ENCODE measurements around the gene FGFR3.

FGFR3 gene

DNA sequence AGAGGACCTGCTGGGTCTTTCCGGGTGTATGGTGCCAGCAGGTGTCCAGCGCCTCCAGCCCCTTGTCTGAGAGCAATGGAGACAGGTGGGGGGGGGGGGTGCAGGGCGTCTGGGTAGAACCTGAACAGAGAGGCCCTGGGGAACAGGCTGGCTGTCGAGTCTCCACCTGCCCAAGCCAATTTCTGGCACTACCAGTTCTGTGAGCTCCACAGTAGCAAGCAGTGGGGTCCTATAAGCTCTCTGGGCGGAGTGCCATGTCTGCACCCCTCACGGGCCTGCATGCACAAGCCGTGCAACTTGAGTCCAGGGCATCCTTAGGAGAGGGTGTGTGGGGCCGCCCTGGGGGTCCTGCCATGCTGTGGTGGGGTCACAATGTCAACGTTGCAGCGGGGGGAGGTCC lies 10.1 kb upstream of the FGFR3 start:
- H3K4me2 ChIP-seq (ENCODE audit: low read length) = no peak overlapping the region
- H2AFZ ChIP-seq (ENCODE audit: low read depth, low read length) = no peak overlapping the region
- no peak overlapping the region for H3K4me3 ChIP-seq (ENCODE audit: low read length)
- no peaks in the 10 kb centered on the region for H3K36me3 ChIP-seq (replicated peaks; ENCODE audit: low read depth, low read length)
- TF ChIP-seq, protein P1, sequence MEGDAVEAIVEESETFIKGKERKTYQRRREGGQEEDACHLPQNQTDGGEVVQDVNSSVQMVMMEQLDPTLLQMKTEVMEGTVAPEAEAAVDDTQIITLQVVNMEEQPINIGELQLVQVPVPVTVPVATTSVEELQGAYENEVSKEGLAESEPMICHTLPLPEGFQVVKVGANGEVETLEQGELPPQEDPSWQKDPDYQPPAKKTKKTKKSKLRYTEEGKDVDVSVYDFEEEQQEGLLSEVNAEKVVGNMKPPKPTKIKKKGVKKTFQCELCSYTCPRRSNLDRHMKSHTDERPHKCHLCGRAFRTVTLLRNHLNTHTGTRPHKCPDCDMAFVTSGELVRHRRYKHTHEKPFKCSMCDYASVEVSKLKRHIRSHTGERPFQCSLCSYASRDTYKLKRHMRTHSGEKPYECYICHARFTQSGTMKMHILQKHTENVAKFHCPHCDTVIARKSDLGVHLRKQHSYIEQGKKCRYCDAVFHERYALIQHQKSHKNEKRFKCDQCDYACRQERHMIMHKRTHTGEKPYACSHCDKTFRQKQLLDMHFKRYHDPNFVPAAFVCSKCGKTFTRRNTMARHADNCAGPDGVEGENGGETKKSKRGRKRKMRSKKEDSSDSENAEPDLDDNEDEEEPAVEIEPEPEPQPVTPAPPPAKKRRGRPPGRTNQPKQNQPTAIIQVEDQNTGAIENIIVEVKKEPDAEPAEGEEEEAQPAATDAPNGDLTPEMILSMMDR (IDR thresholded peaks at IDR 0.05; ENCODE audit: low read depth, low read length) = no peak
- TF ChIP-seq EZH2phosphoT487 (IDR thresholded peaks at IDR 0.05; ENCODE audit: low read depth) = no peak
- no peak overlapping the region for H3K9ac ChIP-seq (ENCODE audit: low read length)
- H3K27ac ChIP-seq (ENCODE audit: low read length) = no peak overlapping the region
- H3K9me3 ChIP-seq (ENCODE audit: insufficient read depth, low read length) = no peaks in the 10 kb centered on the region
- H3K27me3 ChIP-seq (ENCODE audit: low read depth, low read length) = no peaks in the 10 kb centered on the region
- no peaks in the 10 kb centered on the region for H4K20me1 ChIP-seq (ENCODE audit: insufficient read depth, low read length)
- H3K4me1 ChIP-seq (ENCODE audit: low read length) = no peaks in the 10 kb centered on the region
- H3K79me2 ChIP-seq (ENCODE audit: low read length) = no peaks in the 10 kb centered on the region

DNA sequence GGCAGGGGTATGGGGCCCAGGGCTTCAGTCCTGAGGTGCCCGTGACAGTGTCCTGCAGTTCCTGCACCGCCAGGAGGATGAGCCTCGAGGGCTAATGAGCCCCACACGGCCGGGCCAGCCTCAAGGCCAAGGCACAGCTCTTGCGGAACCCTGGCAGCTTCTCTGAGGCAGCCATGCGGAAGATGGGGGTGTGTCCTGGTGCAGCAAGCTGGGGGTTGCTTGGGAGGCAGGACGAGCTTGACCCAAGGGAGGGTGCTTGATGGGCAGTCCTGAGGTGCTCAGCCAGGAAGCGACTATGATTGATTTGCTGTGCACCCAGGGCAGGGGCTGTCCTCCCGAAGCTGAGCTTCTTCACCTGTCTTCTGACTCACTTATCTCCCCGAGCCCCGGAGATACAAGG lies 9.1 kb upstream of the FGFR3 start:
- H3K79me2 ChIP-seq (ENCODE audit: low read length) = no peaks in the 10 kb centered on the region
- no peak overlapping the region for H3K9ac ChIP-seq (ENCODE audit: low read length)
- no peak overlapping the region for H3K4me3 ChIP-seq (ENCODE audit: low read length)
- no peaks in the 10 kb centered on the region for H3K36me3 ChIP-seq (replicated peaks; ENCODE audit: low read depth, low read length)
- H3K27me3 ChIP-seq (ENCODE audit: low read depth, low read length) = no peaks in the 10 kb centered on the region
- no peak overlapping the region for H3K4me2 ChIP-seq (ENCODE audit: low read length)
- no peaks in the 10 kb centered on the region for H3K4me1 ChIP-seq (ENCODE audit: low read length)
- TF ChIP-seq, protein P1 (IDR thresholded peaks at IDR 0.05; ENCODE audit: low read depth, low read length) = no peak
- no peak overlapping the region for H2AFZ ChIP-seq (ENCODE audit: low read depth, low read length)
- no peaks in the 10 kb centered on the region for H4K20me1 ChIP-seq (ENCODE audit: insufficient read depth, low read length)
- H3K9me3 ChIP-seq (ENCODE audit: insufficient read depth, low read length) = no peaks in the 10 kb centered on the region
- H3K27ac ChIP-seq (ENCODE audit: low read length) = no peak overlapping the region

DNA sequence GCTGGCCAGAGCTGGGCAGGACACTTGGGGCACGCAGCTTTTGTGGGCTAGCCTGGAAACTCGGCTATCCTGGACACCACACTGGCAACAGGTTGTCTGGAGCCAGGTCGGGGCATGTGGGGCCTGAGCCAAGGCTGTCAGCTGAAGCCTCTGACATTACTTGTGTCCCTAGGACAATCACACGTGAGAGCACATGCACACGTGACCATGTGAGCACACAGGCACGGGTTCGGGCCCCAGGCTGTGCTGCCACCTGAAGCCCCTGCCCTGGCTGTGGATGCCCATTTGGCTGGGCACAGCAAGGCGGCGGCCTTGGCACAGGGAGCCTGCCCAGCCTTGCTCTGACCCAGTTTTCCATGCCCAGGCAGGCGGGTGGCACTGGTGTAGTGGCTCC lies 8.7 kb upstream of the FGFR3 start:
- H2AFZ ChIP-seq (ENCODE audit: low read depth, low read length) = no peak overlapping the region
- no peak overlapping the region for H3K4me2 ChIP-seq (ENCODE audit: low read length)
- no peaks in the 10 kb centered on the region for H3K9me3 ChIP-seq (ENCODE audit: insufficient read depth, low read length)
- H3K27ac ChIP-seq (ENCODE audit: low read length) = no peak overlapping the region
- no peaks in the 10 kb centered on the region for H3K27me3 ChIP-seq (ENCODE audit: low read depth, low read length)
- no peak overlapping the region for H3K9ac ChIP-seq (ENCODE audit: low read length)
- no peaks in the 10 kb centered on the region for H3K36me3 ChIP-seq (replicated peaks; ENCODE audit: low read depth, low read length)
- no peak for TF ChIP-seq EZH2phosphoT487 (IDR thresholded peaks at IDR 0.05; ENCODE audit: low read depth)
- TF ChIP-seq, protein P1 (IDR thresholded peaks at IDR 0.05; ENCODE audit: low read depth, low read length) = no peak
- no peaks in the 10 kb centered on the region for H4K20me1 ChIP-seq (ENCODE audit: insufficient read depth, low read length)
- no peak overlapping the region for H3K4me3 ChIP-seq (ENCODE audit: low read length)
- no peaks in the 10 kb centered on the region for H3K4me1 ChIP-seq (ENCODE audit: low read length)
- no peaks in the 10 kb centered on the region for H3K79me2 ChIP-seq (ENCODE audit: low read length)

DNA sequence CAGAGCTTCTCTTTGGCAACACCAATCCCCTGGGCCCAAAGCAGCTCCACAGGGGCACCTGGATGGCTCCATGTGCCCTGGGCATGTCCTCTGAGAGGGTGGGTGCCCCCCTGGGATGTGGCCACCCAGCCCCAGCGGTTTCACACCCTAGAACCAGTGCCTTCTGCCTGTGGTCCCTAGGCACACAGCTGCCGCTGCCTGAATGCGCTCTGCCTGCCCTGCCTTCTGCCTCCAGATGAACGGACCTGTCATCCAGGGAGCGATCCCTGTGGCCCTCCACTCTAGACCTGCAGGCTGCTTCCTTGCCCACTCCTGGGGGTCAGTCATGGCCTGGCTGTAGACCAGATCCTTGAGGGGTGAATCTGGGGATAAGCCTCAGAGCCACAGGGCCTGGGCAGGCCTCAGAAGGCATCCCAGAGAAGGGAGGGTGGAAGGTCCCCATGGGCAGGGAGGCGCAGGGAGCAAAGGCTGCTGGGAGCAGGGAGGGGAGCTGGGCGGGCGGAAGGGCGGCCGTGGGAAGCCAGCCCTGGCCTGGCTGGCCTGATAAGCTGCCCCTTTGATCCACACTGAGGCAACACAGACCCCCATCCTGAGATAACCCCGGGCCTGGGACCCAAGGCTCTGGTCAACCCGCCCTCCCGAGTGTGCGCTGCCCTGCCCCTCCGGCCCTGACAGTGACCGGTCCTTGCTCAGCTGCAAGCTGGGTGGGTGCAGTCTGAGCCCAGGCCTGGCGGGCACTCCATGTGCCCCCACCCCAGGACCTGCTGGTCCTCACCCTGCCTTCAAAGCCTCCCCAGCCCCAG lies 8.1 kb upstream of the FGFR3 start:
- Histone ChIP-seq H2AFZ (ENCODE audit: low read depth, low read length) (no peak overlapping the region), H3K9me3 (ENCODE audit: insufficient read depth, low read length) (no peaks in the 10 kb centered on the region), H3K4me2 (ENCODE audit: low read length) (no peak overlapping the region), H4K20me1 (ENCODE audit: insufficient read depth, low read length) (no peaks in the 10 kb centered on the region), H3K79me2 (ENCODE audit: low read length) (no peaks in the 10 kb centered on the region), H3K4me3 (ENCODE audit: low read length) (no peak overlapping the region), H3K4me1 (ENCODE audit: low read length) (no peaks in the 10 kb centered on the region), H3K36me3 (replicated peaks; ENCODE audit: low read depth, low read length) (no peaks in the 10 kb centered on the region), H3K27me3 (ENCODE audit: low read depth, low read length) (no peaks in the 10 kb centered on the region), H3K27ac (ENCODE audit: low read length) (no peak overlapping the region), H3K9ac (ENCODE audit: low read length) (no peak overlapping the region)
- no peak for TF ChIP-seq EZH2phosphoT487 (IDR thresholded peaks at IDR 0.05; ENCODE audit: low read depth)
